Measurements from ENCODE around the gene KMT2B. TPM values are rescaled to one million over a fixed set of nuclear protein-coding genes. Genes with fewer than 3 reads are reported as not detected.

Gene KMT2B
- total and polyA plus RNA-seq, 9 of the 15 experiments (the other 6 are each of a cell fraction or from before 2014, with no cell fraction given) = 0.63 to 43.9 (median 8.1) TPM

DNA sequence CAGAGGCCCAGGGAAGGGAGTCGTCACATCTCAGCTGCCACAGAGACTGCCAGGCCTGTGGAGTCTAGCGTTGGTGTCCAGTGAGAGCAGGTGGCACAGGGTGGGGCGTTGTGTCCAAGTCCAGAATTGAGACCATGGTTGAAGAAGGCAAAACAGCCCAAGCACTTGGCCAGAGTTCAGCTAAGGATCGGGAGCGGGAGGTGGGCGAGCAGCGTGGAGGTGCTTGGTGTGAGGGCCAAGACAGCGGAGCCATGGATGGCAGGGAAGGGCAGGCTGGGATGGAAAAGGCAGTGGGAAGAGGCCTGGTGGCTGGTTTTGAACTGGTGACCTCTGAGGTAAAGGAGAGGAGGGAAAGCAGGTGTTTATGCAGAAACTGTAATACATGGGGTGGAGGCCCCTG, 16.5 kb downstream of the KMT2B start:
- Histone ChIP-seq H3K36me3 (ENCODE audit: control insufficient read depth, insufficient read depth, low read length) (peaks cover 97% of the 10 kb centered on the region; the same call in 2 of the 3 replicates), H3K4me2 (ENCODE audit: insufficient read depth, low read length) (no peak overlapping the region), H3K79me2 (ENCODE audit: control insufficient read depth, insufficient read depth, low read length) (no peaks in the 10 kb centered on the region), H3K9me1 (ENCODE audit: control insufficient read depth, insufficient read depth, low read length) (no peaks in the 10 kb centered on the region), H3K9me3 (replicated peaks; ENCODE audit: control insufficient read depth, insufficient read depth, low read depth, low read length) (no peaks in the 10 kb centered on the region), H4K20me1 (replicated peaks; ENCODE audit: control insufficient read depth, insufficient read depth, low read length) (no peaks in the 10 kb centered on the region), H3K4me3 (no peak overlapping the region), H3K4me1 (replicated peaks in 1 of 2; ENCODE audit: control insufficient read depth in 2 of 2, insufficient read depth in 2 of 2, low read length in 2 of 2) (peaks cover 0 to 17% of the 10 kb centered on the region in 2 experiments; a peak in 2 of 5 replicates), H2AFZ (ENCODE audit: low read depth, low read length) (no peak overlapping the region), H3K9ac (ENCODE audit: insufficient read depth in 1 of 2, low read depth in 2 of 2, low read length in 2 of 2) (no peak overlapping the region), H3K27ac (ENCODE audit: extremely low read depth, low read depth, low read length) (no peak overlapping the region), H3K27me3 (ENCODE audit: control insufficient read depth in 2 of 2, insufficient read depth in 2 of 2, low read length in 2 of 2) (no peaks in the 10 kb centered on the region)
- BruUV-seq (replicated peaks) = no TSS peak
- DNase-seq (ENCODE audit: extremely low read depth in 1 of 4, low spot score in 3 of 4) (no peak), ATAC-seq (no peak), FAIRE-seq (no peak)
- ChIA-PET CTCF (ENCODE audit: low intra/inter-chr PET ratio) (no interaction called here), POLR2A (interaction anchor here (0.6 to 0.9 kb wide), 2 partner anchors 11 to 272 kb away, joined by 3 to 5 read pairs; no protein-coding TSS in a partner anchor)
- intact Hi-C loops (cut with micrococcal nuclease) (no loop called here), in situ Hi-C loops (cut with MboI) (no loop called here)
- 91% methylated on average over 8 of the region's 8 CpGs for WGBS (ENCODE audit: insufficient coverage, low coverage, missing lambda C conversion rate)
- TF ChIP-seq MITF (IDR thresholded peaks at IDR 0.05) = no peak
- peak; percentile 54; the same call in 1 of the 2 replicates for TF ChIP-seq POLR2G (IDR thresholded peaks at IDR 0.05; ENCODE audit: low read depth, low read length)
- TF ChIP-seq, protein P1, sequence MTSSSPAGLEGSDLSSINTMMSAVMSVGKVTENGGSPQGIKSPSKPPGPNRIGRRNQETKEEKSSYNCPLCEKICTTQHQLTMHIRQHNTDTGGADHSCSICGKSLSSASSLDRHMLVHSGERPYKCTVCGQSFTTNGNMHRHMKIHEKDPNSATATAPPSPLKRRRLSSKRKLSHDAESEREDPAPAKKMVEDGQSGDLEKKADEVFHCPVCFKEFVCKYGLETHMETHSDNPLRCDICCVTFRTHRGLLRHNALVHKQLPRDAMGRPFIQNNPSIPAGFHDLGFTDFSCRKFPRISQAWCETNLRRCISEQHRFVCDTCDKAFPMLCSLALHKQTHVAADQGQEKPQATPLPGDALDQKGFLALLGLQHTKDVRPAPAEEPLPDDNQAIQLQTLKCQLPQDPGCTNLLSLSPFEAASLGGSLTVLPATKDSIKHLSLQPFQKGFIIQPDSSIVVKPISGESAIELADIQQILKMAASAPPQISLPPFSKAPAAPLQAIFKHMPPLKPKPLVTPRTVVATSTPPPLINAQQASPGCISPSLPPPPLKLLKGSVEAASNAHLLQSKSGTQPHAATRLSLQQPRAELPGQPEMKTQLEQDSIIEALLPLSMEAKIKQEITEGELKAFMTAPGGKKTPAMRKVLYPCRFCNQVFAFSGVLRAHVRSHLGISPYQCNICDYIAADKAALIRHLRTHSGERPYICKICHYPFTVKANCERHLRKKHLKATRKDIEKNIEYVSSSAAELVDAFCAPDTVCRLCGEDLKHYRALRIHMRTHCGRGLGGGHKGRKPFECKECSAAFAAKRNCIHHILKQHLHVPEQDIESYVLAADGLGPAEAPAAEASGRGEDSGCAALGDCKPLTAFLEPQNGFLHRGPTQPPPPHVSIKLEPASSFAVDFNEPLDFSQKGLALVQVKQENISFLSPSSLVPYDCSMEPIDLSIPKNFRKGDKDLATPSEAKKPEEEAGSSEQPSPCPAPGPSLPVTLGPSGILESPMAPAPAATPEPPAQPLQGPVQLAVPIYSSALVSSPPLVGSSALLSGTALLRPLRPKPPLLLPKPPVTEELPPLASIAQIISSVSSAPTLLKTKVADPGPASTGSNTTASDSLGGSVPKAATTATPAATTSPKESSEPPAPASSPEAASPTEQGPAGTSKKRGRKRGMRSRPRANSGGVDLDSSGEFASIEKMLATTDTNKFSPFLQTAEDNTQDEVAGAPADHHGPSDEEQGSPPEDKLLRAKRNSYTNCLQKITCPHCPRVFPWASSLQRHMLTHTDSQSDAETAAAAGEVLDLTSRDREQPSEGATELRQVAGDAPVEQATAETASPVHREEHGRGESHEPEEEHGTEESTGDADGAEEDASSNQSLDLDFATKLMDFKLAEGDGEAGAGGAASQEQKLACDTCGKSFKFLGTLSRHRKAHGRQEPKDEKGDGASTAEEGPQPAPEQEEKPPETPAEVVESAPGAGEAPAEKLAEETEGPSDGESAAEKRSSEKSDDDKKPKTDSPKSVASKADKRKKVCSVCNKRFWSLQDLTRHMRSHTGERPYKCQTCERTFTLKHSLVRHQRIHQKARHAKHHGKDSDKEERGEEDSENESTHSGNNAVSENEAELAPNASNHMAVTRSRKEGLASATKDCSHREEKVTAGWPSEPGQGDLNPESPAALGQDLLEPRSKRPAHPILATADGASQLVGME (CRISPR knock-in tag; IDR thresholded peaks at IDR 0.05) = no peak
- TF ChIP-seq HNRNPK (IDR thresholded peaks at IDR 0.05; ENCODE audit: low read depth, low read length, poor library complexity, severe bottlenecking) = no peak
- TF ChIP-seq ZNF766 (CRISPR knock-in tag; conservative IDR thresholded peaks at IDR 0.05) = no peak

Data from K562 (cell line).